Measurements from ENCODE around the gene RSPH1.

The RSPH1 gene

GRCh38 chr21:42512346-42513034 lies 16.5 kb upstream of the RSPH1 start:
- DNase-seq, result no peak

- no peak for DNase-seq
These were observed 13.2 kb upstream of the RSPH1 start for GRCh38 chr21:42509244-42509643.

GRCh38 chr21:42508371-42508770 lies 12.3 kb upstream of the RSPH1 start:
- DNase-seq, result no peak

GRCh38 chr21:42507418-42507817 lies 11.4 kb upstream of the RSPH1 start:
- DNase-seq, result no peak

- DNase-seq, result peak; percentile 57 to 59 (median 58)
These were observed 9.2 kb upstream of the RSPH1 start for GRCh38 chr21:42505090-42505726.

GRCh38 chr21:42503711-42504110 lies 7.7 kb upstream of the RSPH1 start:
- no peak for DNase-seq

- no peak for DNase-seq
These were observed 4.7 kb upstream of the RSPH1 start for GRCh38 chr21:42500736-42501135.

GRCh38 chr21:42500225-42500624 lies 4.2 kb upstream of the RSPH1 start:
- DNase-seq, result no peak

- no peak for DNase-seq
These were observed 3.6 kb upstream of the RSPH1 start for GRCh38 chr21:42499444-42500112.

GRCh38 chr21:42498012-42498411 lies 2.0 kb upstream of the RSPH1 start:
- no peak for DNase-seq

GRCh38 chr21:42496839-42497202 lies 797 bp upstream of the RSPH1 start:
- DNase-seq, result no peak

GRCh38 chr21:42495765-42496119 lies 282 bp downstream of the RSPH1 start:
- no peak for DNase-seq

- no peak for DNase-seq
These were observed 997 bp downstream of the RSPH1 start for GRCh38 chr21:42495027-42495426.

GRCh38 chr21:42493109-42494060 lies 2.6 kb downstream of the RSPH1 start:
- no peak for DNase-seq

GRCh38 chr21:42492201-42492600 lies 3.8 kb downstream of the RSPH1 start:
- DNase-seq, result no peak

- no peak for DNase-seq
These were observed 4.7 kb downstream of the RSPH1 start for GRCh38 chr21:42491328-42491727.

GRCh38 chr21:42490720-42491119 lies 5.3 kb downstream of the RSPH1 start:
- DNase-seq, result no peak

- DNase-seq, result no peak
These were observed 6.0 kb downstream of the RSPH1 start for GRCh38 chr21:42489991-42490390.

GRCh38 chr21:42489006-42489563 lies 6.9 kb downstream of the RSPH1 start:
- DNase-seq, result no peak

GRCh38 chr21:42486531-42486930 lies 9.5 kb downstream of the RSPH1 start:
- DNase-seq, result no peak

GRCh38 chr21:42486072-42486471 lies 10.0 kb downstream of the RSPH1 start:
- DNase-seq, result no peak

GRCh38 chr21:42484966-42485365 lies 11.1 kb downstream of the RSPH1 start:
- no peak for DNase-seq

GRCh38 chr21:42481169-42481568 lies 14.9 kb downstream of the RSPH1 start:
- DNase-seq, result no peak
